GDM1 (cell line): ENCODE data around the gene XAB2.

Experiments used
- DNase-seq: peaks from one replicate; lab custom pipeline; 2025; lab: John Stamatoyannopoulos, UW

XAB2 gene

GRCh38 chr19:7632340-7633203 lies 3.2 kb upstream of the XAB2 start:
- DNase-seq = no peak

GRCh38 chr19:7631577-7631976 lies 2.2 kb upstream of the XAB2 start:
- no peak for DNase-seq

- no peak for DNase-seq
These were observed 595 bp downstream of the XAB2 start for GRCh38 chr19:7628589-7629311.

- DNase-seq = no peak
These were observed 2.2 kb downstream of the XAB2 start for GRCh38 chr19:7627166-7627565.

GRCh38 chr19:7625763-7626372 lies 3.5 kb downstream of the XAB2 start:
- DNase-seq = no peak

- no peak for DNase-seq
These were observed 4.5 kb downstream of the XAB2 start for GRCh38 chr19:7624810-7625209.

GRCh38 chr19:7623725-7624603 lies 5.4 kb downstream of the XAB2 start:
- no peak for DNase-seq

- DNase-seq = no peak
These were observed 6.2 kb downstream of the XAB2 start for GRCh38 chr19:7622933-7623685.

GRCh38 chr19:7620442-7621412 lies 8.6 kb downstream of the XAB2 start:
- DNase-seq = no peak

- no peak for DNase-seq
These were observed 9.5 kb downstream of the XAB2 start for GRCh38 chr19:7619671-7620441.

- DNase-seq = no peak
These were observed 10.4 kb downstream of the XAB2 start for GRCh38 chr19:7618771-7619510.

GRCh38 chr19:7618348-7618747 lies 11.0 kb downstream of the XAB2 start:
- no peak for DNase-seq

GRCh38 chr19:7617735-7618134 lies 11.6 kb downstream of the XAB2 start:
- no peak for DNase-seq

- no peak for DNase-seq
These were observed 12.2 kb downstream of the XAB2 start for GRCh38 chr19:7617172-7617571.

GRCh38 chr19:7614859-7615741 lies 14.2 kb downstream of the XAB2 start:
- no peak for DNase-seq

GRCh38 chr19:7612282-7613274 lies 16.8 kb downstream of the XAB2 start:
- no peak for DNase-seq
